Transverse colon (tissue), 3 donors: ENCODE results near the gene PLK4.

Experiments used
- POLR2A ChIP-seq: fragments of 450-650 bp; IDR thresholded peaks from one replicate; pipeline ENCODE4 v1.6.1; 2016; ENCODE audit warnings: antibody characterized with exemption, mild to moderate bottlenecking, moderate library complexity
- TF ChIP-seq, protein P1 (sequence below), 5 experiments: fragments of 200-600 bp in 3 of 5; fragments of 450-650 bp in 2 of 5; sonication (generic) in 3 of 5; IDR thresholded peaks; 1 replicate in 2 of 5; 2 replicates in 3 of 5; pipeline ENCODE4 v1.5.1; 2016 to 2017; ENCODE audit warnings: antibody characterized with exemption in 5 of 5, inconsistent platforms in 3 of 5, mild to moderate bottlenecking in 2 of 5, moderate library complexity in 1 of 5

DNA sequence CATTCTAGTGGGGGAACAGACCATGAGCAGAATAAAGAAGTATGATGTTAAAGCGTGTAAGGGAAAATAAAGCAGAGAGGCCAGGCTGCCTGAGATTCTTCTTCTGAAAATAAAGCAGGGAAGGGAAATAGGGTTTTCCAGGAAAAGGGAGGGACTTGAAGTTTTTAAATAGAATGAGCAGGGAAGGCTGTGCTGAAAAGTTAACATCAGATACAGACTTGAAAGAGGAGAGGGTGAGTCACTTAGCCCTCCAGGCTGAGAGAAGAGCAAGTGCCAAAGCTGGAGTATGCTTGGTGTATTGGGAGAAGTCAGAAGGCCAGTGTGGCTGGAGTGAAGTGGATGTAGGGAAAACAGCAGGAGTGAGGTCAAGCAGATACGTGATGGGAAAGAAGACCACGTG lies 10.0 kb upstream of the PLK4 start:
- TF ChIP-seq, protein P1, sequence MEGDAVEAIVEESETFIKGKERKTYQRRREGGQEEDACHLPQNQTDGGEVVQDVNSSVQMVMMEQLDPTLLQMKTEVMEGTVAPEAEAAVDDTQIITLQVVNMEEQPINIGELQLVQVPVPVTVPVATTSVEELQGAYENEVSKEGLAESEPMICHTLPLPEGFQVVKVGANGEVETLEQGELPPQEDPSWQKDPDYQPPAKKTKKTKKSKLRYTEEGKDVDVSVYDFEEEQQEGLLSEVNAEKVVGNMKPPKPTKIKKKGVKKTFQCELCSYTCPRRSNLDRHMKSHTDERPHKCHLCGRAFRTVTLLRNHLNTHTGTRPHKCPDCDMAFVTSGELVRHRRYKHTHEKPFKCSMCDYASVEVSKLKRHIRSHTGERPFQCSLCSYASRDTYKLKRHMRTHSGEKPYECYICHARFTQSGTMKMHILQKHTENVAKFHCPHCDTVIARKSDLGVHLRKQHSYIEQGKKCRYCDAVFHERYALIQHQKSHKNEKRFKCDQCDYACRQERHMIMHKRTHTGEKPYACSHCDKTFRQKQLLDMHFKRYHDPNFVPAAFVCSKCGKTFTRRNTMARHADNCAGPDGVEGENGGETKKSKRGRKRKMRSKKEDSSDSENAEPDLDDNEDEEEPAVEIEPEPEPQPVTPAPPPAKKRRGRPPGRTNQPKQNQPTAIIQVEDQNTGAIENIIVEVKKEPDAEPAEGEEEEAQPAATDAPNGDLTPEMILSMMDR (IDR thresholded peaks at IDR 0.05): no peak
- TF ChIP-seq POLR2A: no peak
